ENCODE measurements around the gene ADAMTSL1.

Gene ADAMTSL1

DNA sequence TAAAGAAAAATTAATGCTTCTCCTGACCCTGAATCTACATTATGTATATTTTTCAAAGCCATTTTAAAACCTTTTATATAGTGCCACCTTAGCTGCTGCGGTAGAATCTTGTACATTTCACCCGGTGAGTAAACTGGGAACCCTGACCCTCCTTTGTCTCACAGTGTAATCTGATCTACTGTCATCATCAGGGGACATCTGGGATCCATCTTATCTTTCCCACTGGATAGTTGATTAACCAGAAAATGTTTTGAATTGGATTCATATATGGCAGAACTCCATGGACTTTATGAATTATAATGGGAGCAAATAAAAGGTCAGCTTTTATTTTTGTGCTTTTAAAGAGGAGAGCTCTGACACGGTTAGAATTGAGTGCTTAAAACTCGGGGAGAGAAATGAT, 95.0 kb downstream of the ADAMTSL1 start (continued):
- TF ChIP-seq, protein P1, sequence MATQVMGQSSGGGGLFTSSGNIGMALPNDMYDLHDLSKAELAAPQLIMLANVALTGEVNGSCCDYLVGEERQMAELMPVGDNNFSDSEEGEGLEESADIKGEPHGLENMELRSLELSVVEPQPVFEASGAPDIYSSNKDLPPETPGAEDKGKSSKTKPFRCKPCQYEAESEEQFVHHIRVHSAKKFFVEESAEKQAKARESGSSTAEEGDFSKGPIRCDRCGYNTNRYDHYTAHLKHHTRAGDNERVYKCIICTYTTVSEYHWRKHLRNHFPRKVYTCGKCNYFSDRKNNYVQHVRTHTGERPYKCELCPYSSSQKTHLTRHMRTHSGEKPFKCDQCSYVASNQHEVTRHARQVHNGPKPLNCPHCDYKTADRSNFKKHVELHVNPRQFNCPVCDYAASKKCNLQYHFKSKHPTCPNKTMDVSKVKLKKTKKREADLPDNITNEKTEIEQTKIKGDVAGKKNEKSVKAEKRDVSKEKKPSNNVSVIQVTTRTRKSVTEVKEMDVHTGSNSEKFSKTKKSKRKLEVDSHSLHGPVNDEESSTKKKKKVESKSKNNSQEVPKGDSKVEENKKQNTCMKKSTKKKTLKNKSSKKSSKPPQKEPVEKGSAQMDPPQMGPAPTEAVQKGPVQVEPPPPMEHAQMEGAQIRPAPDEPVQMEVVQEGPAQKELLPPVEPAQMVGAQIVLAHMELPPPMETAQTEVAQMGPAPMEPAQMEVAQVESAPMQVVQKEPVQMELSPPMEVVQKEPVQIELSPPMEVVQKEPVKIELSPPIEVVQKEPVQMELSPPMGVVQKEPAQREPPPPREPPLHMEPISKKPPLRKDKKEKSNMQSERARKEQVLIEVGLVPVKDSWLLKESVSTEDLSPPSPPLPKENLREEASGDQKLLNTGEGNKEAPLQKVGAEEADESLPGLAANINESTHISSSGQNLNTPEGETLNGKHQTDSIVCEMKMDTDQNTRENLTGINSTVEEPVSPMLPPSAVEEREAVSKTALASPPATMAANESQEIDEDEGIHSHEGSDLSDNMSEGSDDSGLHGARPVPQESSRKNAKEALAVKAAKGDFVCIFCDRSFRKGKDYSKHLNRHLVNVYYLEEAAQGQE (tag by site-specific recombination; IDR thresholded peaks at IDR 0.05) = no peak
- TF ChIP-seq BCL11B (tag by site-specific recombination; IDR thresholded peaks at IDR 0.05; ENCODE audit: low read depth) (no peak), TCF7L2 (IDR thresholded peaks at IDR 0.05; ENCODE audit: borderline replicate concordance, low read depth, low read length) (no peak), ZNF548 (tag by site-specific recombination; IDR thresholded peaks at IDR 0.05) (no peak), GLI4 (tag by site-specific recombination; IDR thresholded peaks at IDR 0.05) (no peak)
- TF ChIP-seq, protein P2, sequence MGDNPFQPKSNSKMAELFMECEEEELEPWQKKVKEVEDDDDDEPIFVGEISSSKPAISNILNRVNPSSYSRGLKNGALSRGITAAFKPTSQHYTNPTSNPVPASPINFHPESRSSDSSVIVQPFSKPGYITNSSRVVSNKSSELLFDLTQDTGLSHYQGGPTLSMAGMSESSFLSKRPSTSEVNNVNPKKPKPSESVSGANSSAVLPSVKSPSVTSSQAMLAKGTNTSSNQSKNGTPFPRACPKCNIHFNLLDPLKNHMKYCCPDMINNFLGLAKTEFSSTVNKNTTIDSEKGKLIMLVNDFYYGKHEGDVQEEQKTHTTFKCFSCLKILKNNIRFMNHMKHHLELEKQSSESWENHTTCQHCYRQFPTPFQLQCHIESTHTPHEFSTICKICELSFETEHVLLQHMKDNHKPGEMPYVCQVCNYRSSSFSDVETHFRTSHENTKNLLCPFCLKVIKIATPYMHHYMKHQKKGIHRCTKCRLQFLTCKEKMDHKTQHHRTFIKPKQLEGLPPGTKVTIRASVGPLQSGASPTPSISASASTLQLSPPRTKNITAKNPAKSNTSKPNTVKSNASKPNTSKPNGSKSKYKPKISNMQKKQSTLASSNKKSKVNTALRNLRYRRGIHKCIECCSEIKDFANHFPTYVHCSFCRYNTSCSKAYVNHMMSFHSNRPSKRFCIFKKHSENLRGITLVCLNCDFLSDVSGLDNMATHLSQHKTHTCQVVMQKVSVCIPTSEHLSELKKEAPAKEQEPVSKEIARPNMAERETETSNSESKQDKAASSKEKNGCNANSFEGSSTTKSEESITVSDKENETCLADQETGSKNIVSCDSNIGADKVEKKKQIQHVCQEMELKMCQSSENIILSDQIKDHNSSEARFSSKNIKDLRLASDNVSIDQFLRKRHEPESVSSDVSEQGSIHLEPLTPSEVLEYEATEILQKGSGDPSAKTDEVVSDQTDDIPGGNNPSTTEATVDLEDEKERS (tag by site-specific recombination; IDR thresholded peaks at IDR 0.05) = no peak

DNA sequence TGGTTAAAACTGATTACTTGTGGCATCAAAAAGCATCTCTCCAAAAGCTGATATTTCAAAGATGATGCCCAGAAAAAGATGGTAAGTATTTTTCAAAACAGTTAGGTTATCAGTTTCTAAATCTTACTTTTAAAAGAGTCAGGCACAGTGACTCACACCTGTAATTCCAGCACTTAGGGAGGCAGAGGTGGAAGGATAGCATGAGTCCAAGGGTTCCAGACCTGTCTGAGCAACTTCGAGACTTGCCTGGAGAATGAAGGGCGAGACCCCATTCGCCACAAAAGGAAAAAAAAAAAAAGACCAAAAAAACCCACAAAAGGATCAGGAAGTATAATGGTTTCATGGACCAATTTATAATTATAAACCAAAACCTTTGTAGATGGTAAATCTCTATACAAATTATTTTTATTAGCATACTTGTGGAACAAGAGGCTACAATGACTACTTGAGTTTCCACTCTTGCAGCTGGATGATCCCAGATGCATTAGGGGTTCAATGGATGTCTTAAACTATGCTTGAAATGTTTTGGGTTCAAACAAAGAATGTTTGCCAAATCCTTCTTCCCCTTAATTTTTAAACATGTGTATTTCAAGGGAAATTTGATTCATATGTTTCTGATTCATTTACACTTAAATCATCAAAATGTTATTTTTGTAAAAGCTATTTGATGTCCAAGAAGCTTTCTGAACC, 96.1 kb downstream of the ADAMTSL1 start:
- Histone ChIP-seq H3K27ac (ENCODE audit: extremely low read depth, low read depth, low read length) (no peak overlapping the region), H3K36me3 (ENCODE audit: control insufficient read depth in 2 of 2, insufficient read depth in 1 of 2, low read length in 2 of 2) (no peaks in the 10 kb centered on the region), H3K4me1 (ENCODE audit: control insufficient read depth, insufficient read depth, low read length) (no peaks in the 10 kb centered on the region), H3K9me3 (ENCODE audit: control insufficient read depth, insufficient read depth, low read depth, low read length) (no peaks in the 10 kb centered on the region), H3K4me3 (ENCODE audit: low read depth, low read length) (no peak overlapping the region)
- ChIA-PET CTCF (no interaction called here), POLR2A (no interaction called here)
- no peak for TF ChIP-seq ZFP3 (tag by site-specific recombination; IDR thresholded peaks at IDR 0.05; ENCODE audit: low read depth)
- TF ChIP-seq, protein P3, sequence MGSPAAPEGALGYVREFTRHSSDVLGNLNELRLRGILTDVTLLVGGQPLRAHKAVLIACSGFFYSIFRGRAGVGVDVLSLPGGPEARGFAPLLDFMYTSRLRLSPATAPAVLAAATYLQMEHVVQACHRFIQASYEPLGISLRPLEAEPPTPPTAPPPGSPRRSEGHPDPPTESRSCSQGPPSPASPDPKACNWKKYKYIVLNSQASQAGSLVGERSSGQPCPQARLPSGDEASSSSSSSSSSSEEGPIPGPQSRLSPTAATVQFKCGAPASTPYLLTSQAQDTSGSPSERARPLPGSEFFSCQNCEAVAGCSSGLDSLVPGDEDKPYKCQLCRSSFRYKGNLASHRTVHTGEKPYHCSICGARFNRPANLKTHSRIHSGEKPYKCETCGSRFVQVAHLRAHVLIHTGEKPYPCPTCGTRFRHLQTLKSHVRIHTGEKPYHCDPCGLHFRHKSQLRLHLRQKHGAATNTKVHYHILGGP (tag by site-specific recombination; IDR thresholded peaks at IDR 0.05) = no peak
- no peak for TF ChIP-seq ZNF324 (tag by site-specific recombination; IDR thresholded peaks at IDR 0.05)
- no peak for TF ChIP-seq KLF9 (tag by site-specific recombination; IDR thresholded peaks at IDR 0.05; ENCODE audit: low read depth)
- no peak for TF ChIP-seq ZNF514 (tag by site-specific recombination; IDR thresholded peaks at IDR 0.05)
- TF ChIP-seq ZNF571 (tag by site-specific recombination; IDR thresholded peaks at IDR 0.05) = no peak
- no peak for TF ChIP-seq ZNF555 (tag by site-specific recombination; conservative IDR thresholded peaks at IDR 0.05)
- no peak for TF ChIP-seq ZNF10 (tag by site-specific recombination; IDR thresholded peaks at IDR 0.05)
- TF ChIP-seq, protein P4, sequence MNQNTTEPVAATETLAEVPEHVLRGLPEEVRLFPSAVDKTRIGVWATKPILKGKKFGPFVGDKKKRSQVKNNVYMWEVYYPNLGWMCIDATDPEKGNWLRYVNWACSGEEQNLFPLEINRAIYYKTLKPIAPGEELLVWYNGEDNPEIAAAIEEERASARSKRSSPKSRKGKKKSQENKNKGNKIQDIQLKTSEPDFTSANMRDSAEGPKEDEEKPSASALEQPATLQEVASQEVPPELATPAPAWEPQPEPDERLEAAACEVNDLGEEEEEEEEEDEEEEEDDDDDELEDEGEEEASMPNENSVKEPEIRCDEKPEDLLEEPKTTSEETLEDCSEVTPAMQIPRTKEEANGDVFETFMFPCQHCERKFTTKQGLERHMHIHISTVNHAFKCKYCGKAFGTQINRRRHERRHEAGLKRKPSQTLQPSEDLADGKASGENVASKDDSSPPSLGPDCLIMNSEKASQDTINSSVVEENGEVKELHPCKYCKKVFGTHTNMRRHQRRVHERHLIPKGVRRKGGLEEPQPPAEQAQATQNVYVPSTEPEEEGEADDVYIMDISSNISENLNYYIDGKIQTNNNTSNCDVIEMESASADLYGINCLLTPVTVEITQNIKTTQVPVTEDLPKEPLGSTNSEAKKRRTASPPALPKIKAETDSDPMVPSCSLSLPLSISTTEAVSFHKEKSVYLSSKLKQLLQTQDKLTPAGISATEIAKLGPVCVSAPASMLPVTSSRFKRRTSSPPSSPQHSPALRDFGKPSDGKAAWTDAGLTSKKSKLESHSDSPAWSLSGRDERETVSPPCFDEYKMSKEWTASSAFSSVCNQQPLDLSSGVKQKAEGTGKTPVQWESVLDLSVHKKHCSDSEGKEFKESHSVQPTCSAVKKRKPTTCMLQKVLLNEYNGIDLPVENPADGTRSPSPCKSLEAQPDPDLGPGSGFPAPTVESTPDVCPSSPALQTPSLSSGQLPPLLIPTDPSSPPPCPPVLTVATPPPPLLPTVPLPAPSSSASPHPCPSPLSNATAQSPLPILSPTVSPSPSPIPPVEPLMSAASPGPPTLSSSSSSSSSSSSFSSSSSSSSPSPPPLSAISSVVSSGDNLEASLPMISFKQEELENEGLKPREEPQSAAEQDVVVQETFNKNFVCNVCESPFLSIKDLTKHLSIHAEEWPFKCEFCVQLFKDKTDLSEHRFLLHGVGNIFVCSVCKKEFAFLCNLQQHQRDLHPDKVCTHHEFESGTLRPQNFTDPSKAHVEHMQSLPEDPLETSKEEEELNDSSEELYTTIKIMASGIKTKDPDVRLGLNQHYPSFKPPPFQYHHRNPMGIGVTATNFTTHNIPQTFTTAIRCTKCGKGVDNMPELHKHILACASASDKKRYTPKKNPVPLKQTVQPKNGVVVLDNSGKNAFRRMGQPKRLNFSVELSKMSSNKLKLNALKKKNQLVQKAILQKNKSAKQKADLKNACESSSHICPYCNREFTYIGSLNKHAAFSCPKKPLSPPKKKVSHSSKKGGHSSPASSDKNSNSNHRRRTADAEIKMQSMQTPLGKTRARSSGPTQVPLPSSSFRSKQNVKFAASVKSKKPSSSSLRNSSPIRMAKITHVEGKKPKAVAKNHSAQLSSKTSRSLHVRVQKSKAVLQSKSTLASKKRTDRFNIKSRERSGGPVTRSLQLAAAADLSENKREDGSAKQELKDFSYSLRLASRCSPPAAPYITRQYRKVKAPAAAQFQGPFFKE (tag by site-specific recombination; IDR thresholded peaks at IDR 0.05; ENCODE audit: borderline replicate concordance) = no peak
- no peak for TF ChIP-seq ZBTB17 (tag by site-specific recombination; IDR thresholded peaks at IDR 0.05)
- TF ChIP-seq, protein P5, sequence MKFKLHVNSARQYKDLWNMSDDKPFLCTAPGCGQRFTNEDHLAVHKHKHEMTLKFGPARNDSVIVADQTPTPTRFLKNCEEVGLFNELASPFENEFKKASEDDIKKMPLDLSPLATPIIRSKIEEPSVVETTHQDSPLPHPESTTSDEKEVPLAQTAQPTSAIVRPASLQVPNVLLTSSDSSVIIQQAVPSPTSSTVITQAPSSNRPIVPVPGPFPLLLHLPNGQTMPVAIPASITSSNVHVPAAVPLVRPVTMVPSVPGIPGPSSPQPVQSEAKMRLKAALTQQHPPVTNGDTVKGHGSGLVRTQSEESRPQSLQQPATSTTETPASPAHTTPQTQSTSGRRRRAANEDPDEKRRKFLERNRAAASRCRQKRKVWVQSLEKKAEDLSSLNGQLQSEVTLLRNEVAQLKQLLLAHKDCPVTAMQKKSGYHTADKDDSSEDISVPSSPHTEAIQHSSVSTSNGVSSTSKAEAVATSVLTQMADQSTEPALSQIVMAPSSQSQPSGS (tag by site-specific recombination; IDR thresholded peaks at IDR 0.05; ENCODE audit: low read depth) = no peak
- TF ChIP-seq, protein P6, sequence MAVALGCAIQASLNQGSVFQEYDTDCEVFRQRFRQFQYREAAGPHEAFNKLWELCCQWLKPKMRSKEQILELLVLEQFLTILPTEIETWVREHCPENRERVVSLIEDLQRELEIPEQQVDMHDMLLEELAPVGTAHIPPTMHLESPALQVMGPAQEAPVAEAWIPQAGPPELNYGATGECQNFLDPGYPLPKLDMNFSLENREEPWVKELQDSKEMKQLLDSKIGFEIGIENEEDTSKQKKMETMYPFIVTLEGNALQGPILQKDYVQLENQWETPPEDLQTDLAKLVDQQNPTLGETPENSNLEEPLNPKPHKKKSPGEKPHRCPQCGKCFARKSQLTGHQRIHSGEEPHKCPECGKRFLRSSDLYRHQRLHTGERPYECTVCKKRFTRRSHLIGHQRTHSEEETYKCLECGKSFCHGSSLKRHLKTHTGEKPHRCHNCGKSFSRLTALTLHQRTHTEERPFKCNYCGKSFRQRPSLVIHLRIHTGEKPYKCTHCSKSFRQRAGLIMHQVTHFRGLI (tag by site-specific recombination; IDR thresholded peaks at IDR 0.05) = no peak
- TF ChIP-seq ZNF670 (tag by site-specific recombination; IDR thresholded peaks at IDR 0.05; ENCODE audit: low read depth) = no peak
